SU-DHL-6 (cell line): Measurements from ENCODE around the gene CCDC18.
"Not testable (repeated sequence)": the region's sequence is repeated elsewhere in the genome, so short reads cannot be mapped to it uniquely, and the experiment has no call there.

Experiments used
- H2AFZ ChIP-seq: fragments of 200-600 bp; sonication (generic); 2 replicates; pipeline ENCODE4 v1.6.1; 2014; ENCODE audit warnings: low read depth, mild to moderate bottlenecking, moderate library complexity, mixed read lengths, antibody characterized with exemption, low read length; ENCODE audit not compliant: severe bottlenecking
- H3F3A ChIP-seq: fragments of 200-600 bp; shearing (Covaris generic); 2 replicates; pipeline ENCODE4 v1.6.0; 2016; ENCODE audit warnings: antibody characterized with exemption, mild to moderate bottlenecking; ENCODE audit not compliant: insufficient read depth
- H3K27ac ChIP-seq: fragments of 200-600 bp; sonication (generic); 2 replicates; pipeline ENCODE4 v1.5.1; 2016; ENCODE audit warnings: low read depth, mild to moderate bottlenecking, low read length, moderate library complexity, mixed read lengths
- H3K27me3 ChIP-seq: fragments of 200-600 bp; sonication (generic), shearing (Covaris generic); 2 replicates; pipeline ENCODE4 v1.6.0; 2014; ENCODE audit warnings: mild to moderate bottlenecking, low read length
- H3K36me3 ChIP-seq: fragments of 200-600 bp; sonication (generic); 2 replicates; pipeline ENCODE4 v1.6.1; 2014; ENCODE audit warnings: mild to moderate bottlenecking, low read length, mixed read lengths
- H3K4me2 ChIP-seq: fragments of 300-600, 200-600 bp; shearing (Covaris generic), sonication (generic); 2 replicates; pipeline ENCODE4 v1.6.0; 2014; ENCODE audit warnings: low read length, low read depth, mild to moderate bottlenecking; ENCODE audit not compliant: poor library complexity, severe bottlenecking
- H3K4me3 ChIP-seq: fragments of 200-600 bp; sonication (generic); 2 replicates; pipeline ENCODE4 v1.5.1; 2014; ENCODE audit warnings: antibody characterized with exemption, low read length, mild to moderate bottlenecking, mixed read lengths; ENCODE audit not compliant: insufficient read depth, poor library complexity, severe bottlenecking
- H3K79me2 ChIP-seq: fragments of 200-600 bp; sonication (generic); 2 replicates; pipeline ENCODE4 v1.6.1; 2014; ENCODE audit warnings: mild to moderate bottlenecking, low read length, moderate library complexity; ENCODE audit not compliant: insufficient read depth
- H3K9ac ChIP-seq: fragments of 200-600 bp; sonication (generic); 2 replicates; pipeline ENCODE4 v1.7.0; 2014; ENCODE audit warnings: mild to moderate bottlenecking, low read length
- H3K9me2 ChIP-seq: fragments of 200-600 bp; sonication (generic); replicated peaks from 2 replicates; pipeline ENCODE4 v1.6.1; 2014; ENCODE audit warnings: low read length; ENCODE audit not compliant: insufficient read depth
- H3K9me3 ChIP-seq: fragments of 200-600 bp; sonication (generic); 2 replicates; pipeline ENCODE4 v1.6.1; 2014; ENCODE audit warnings: low read length, mixed read lengths; ENCODE audit not compliant: insufficient read depth
- H4K20me1 ChIP-seq: fragments of 200-600 bp; sonication (generic); 2 replicates; pipeline ENCODE4 v1.6.1; 2014; ENCODE audit warnings: low read depth, mild to moderate bottlenecking, antibody characterized with exemption, low read length, moderate library complexity, mixed read lengths
- EZH2phosphoT487 ChIP-seq: fragments of 200-600 bp; sonication (generic), shearing (Covaris generic); conservative IDR thresholded peaks from 2 replicates; pipeline ENCODE4 v1.6.1; 2018; ENCODE audit warnings: mild to moderate bottlenecking, antibody characterized with exemption, low read length, moderate library complexity, mixed read lengths
- TF ChIP-seq, protein P1 (sequence below): fragments of 200-600 bp; sonication (generic); IDR thresholded peaks from one replicate; pipeline ENCODE4 v1.5.1; 2017; ENCODE audit warnings: antibody characterized with exemption, mild to moderate bottlenecking, low read length, moderate library complexity; ENCODE audit not compliant: insufficient read depth, poor library complexity, severe bottlenecking

The CCDC18 gene

DNA sequence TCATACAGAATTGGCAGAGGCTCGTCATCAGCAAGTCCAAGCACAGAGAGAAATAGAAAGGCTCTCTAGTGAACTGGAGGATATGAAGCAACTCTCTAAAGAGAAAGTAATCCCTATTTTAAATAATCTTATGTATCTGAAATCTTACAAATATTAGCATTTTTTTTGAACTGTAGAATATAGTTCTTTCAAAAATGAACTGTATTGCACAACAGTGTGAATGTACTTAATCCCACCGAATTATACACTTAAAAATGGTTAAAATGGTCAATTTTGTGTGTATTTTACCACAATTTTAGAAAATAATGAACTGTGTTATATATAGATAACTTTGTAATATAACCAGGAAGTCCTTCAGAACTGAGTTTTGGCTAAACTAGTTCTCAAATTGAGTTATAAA lies 75.9 kb downstream of the CCDC18 start:
- peaks cover 30% of the 10 kb centered on the region for H3K36me3 ChIP-seq
- H3K4me2 ChIP-seq, result no peak overlapping the region
- H2AFZ ChIP-seq, result no peak overlapping the region
- no peak overlapping the region for H3K4me3 ChIP-seq
- H3K79me2 ChIP-seq, result no peaks in the 10 kb centered on the region
- no peak for TF ChIP-seq EZH2phosphoT487
- TF ChIP-seq, protein P1, sequence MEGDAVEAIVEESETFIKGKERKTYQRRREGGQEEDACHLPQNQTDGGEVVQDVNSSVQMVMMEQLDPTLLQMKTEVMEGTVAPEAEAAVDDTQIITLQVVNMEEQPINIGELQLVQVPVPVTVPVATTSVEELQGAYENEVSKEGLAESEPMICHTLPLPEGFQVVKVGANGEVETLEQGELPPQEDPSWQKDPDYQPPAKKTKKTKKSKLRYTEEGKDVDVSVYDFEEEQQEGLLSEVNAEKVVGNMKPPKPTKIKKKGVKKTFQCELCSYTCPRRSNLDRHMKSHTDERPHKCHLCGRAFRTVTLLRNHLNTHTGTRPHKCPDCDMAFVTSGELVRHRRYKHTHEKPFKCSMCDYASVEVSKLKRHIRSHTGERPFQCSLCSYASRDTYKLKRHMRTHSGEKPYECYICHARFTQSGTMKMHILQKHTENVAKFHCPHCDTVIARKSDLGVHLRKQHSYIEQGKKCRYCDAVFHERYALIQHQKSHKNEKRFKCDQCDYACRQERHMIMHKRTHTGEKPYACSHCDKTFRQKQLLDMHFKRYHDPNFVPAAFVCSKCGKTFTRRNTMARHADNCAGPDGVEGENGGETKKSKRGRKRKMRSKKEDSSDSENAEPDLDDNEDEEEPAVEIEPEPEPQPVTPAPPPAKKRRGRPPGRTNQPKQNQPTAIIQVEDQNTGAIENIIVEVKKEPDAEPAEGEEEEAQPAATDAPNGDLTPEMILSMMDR, result no peak
- H3K27ac ChIP-seq, result no peak overlapping the region
- no peaks in the 10 kb centered on the region for H3K9me2 ChIP-seq
- H3K27me3 ChIP-seq, result no peaks in the 10 kb centered on the region
- no peak overlapping the region for H3K9ac ChIP-seq
- peaks cover 14% of the 10 kb centered on the region for H3F3A ChIP-seq
- no peaks in the 10 kb centered on the region for H4K20me1 ChIP-seq
- no peaks in the 10 kb centered on the region for H3K9me3 ChIP-seq

DNA sequence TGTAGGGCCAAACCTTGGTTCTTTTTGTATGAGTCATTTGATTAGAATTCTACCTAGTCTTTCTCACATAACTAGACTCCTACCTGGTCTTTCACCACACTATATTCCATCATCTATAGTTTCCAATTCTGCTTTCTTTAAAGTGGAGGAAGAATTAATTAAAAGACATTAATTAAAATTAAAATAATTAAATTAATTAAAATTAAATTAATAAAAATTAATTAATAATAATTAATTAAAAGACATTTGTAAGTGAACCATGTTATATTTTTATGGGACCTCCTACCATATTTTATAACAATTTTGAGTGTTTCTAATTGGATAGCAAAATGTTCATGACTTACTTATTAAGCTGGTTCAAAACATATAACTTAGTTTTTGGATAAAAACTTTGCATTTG lies 77.4 kb downstream of the CCDC18 start:
- H4K20me1 ChIP-seq, result no peaks in the 10 kb centered on the region
- no peaks in the 10 kb centered on the region for H3K27me3 ChIP-seq
- no peak overlapping the region for H3K9ac ChIP-seq
- no peak overlapping the region for H2AFZ ChIP-seq
- H3K4me3 ChIP-seq, result no peak overlapping the region
- no peak overlapping the region for H3K4me2 ChIP-seq
- peaks cover 14% of the 10 kb centered on the region for H3F3A ChIP-seq
- TF ChIP-seq EZH2phosphoT487, result no peak
- TF ChIP-seq, protein P1, result no peak
- peaks cover 13% of the 10 kb centered on the region; the same call in 1 of the 2 replicates for H3K9me3 ChIP-seq
- H3K27ac ChIP-seq, result no peak overlapping the region
- no peaks in the 10 kb centered on the region for H3K9me2 ChIP-seq
- H3K36me3 ChIP-seq, result peaks cover 40% of the 10 kb centered on the region
- no peaks in the 10 kb centered on the region for H3K79me2 ChIP-seq

GRCh38 chr1:93260726-93261125 lies 80.2 kb downstream of the CCDC18 start:
- not testable (repeated sequence) for H3K9me2 ChIP-seq, H3K4me2 ChIP-seq, H2AFZ ChIP-seq, H4K20me1 ChIP-seq, H3K27ac ChIP-seq, H3K27me3 ChIP-seq, H3K4me3 ChIP-seq, H3K9ac ChIP-seq, H3K79me2 ChIP-seq
- peaks cover 14% of the 10 kb centered on the region for H3F3A ChIP-seq
- peaks cover 63% of the 10 kb centered on the region for H3K36me3 ChIP-seq
- H3K9me3 ChIP-seq, result peaks cover 21% of the 10 kb centered on the region; the same call in 1 of the 2 replicates

GRCh38 chr1:93262645-93263044 lies 82.1 kb downstream of the CCDC18 start:
- TF ChIP-seq, protein P1, result no peak
- TF ChIP-seq EZH2phosphoT487, result no peak
- Histone ChIP-seq H3K27me3 (no peaks in the 10 kb centered on the region), H3K9me2 (no peaks in the 10 kb centered on the region), H3F3A (peaks cover 10% of the 10 kb centered on the region), H3K4me2 (no peak overlapping the region), H2AFZ (no peak overlapping the region), H3K9me3 (peaks cover 21% of the 10 kb centered on the region; the same call in 1 of the 2 replicates), H4K20me1 (no peaks in the 10 kb centered on the region), H3K36me3 (peaks cover 58% of the 10 kb centered on the region), H3K4me3 (no peak overlapping the region), H3K27ac (no peak overlapping the region), H3K9ac (no peak overlapping the region), H3K79me2 (no peaks in the 10 kb centered on the region)

- H3K27me3 ChIP-seq, H3K27ac ChIP-seq, H4K20me1 ChIP-seq, H3K9me3 ChIP-seq, H3K4me3 ChIP-seq, H3K4me2 ChIP-seq, H3K9ac ChIP-seq, H3K9me2 ChIP-seq, H2AFZ ChIP-seq, H3K79me2 ChIP-seq: not testable (repeated sequence)
- Histone ChIP-seq H3F3A (peaks cover 15% of the 10 kb centered on the region), H3K36me3 (peaks cover 17% of the 10 kb centered on the region)
These were observed 88.4 kb downstream of the CCDC18 start for GRCh38 chr1:93268888-93269287.

DNA sequence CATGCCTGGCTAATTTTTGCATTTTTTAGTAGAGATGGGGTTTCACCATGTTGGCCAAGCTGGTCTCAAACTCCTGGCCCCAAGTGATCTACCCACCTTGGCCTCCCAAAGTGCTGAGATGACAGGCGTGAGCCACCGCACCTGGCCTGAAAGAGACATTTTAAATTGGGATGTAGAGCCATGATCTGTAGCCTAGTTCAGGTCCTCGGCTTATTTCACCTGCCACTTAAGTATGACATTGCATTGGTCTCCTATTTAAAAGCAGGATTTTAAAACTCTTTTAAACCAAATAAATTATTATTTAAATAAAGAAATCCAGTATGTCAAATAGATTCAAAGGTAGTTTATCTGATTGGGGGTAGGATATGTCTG lies 94.7 kb downstream of the CCDC18 start:
- H3K9me2 ChIP-seq, H3K4me3 ChIP-seq, H3K27me3 ChIP-seq, H3K79me2 ChIP-seq, H4K20me1 ChIP-seq, H3K4me2 ChIP-seq, H2AFZ ChIP-seq, H3K36me3 ChIP-seq, H3K9me3 ChIP-seq, H3K27ac ChIP-seq, H3K9ac ChIP-seq, H3F3A ChIP-seq: not testable (repeated sequence)
